Fibroblast of villous mesenchyme (primary cell): ENCODE data around the gene SLC25A12. TPM values are rescaled to one million over a fixed set of nuclear protein-coding genes. Genes with fewer than 3 reads are reported as not detected.

Experiments
- DNase-seq: peaks from one replicate; pipeline ENCODE4 v3.0.0-alpha.2; 2010; ENCODE audit warnings: low read depth
- H3K4me3 ChIP-seq: 2 replicates; pipeline ENCODE4 v1.5.1; 2011; ENCODE audit warnings: low read depth, mild to moderate bottlenecking, low read length
- CTCF ChIP-seq: IDR thresholded peaks from 2 replicates; pipeline ENCODE4 v1.5.1; 2012; ENCODE audit warnings: low read depth, mild to moderate bottlenecking, low read length; ENCODE audit not compliant: insufficient read depth
- total RNA-seq: library from RNA; depleted of rRNA; stranded (reverse); fragments of >200 nt; gene quantifications from 2 replicates; pipeline ENCODE4 v1.2.3, GENCODE V29; 2012

The SLC25A12 gene
- total RNA-seq, 1 donor, result 25.5 TPM

GRCh38 chr2:171807831-171808393 lies 86.1 kb downstream of the SLC25A12 start:
- no peak overlapping the region for H3K4me3 ChIP-seq
- no peak for DNase-seq
- TF ChIP-seq CTCF, result no peak

GRCh38 chr2:171807119-171807518 lies 86.9 kb downstream of the SLC25A12 start:
- H3K4me3 ChIP-seq, result no peak overlapping the region
- no peak for DNase-seq
- no peak for TF ChIP-seq CTCF

- DNase-seq, result no peak
- H3K4me3 ChIP-seq, result no peak overlapping the region
- no peak for TF ChIP-seq CTCF
Observed at GRCh38 chr2:171804456-171804855, 89.6 kb downstream of the SLC25A12 start.

- H3K4me3 ChIP-seq, result no peak overlapping the region
- TF ChIP-seq CTCF, result no peak
- DNase-seq, result no peak
Observed at GRCh38 chr2:171803757-171804156, 90.3 kb downstream of the SLC25A12 start.

- H3K4me3 ChIP-seq, result no peak overlapping the region
- DNase-seq, result no peak
- TF ChIP-seq CTCF, result no peak
Observed at GRCh38 chr2:171800639-171801038, 93.4 kb downstream of the SLC25A12 start.

GRCh38 chr2:171798156-171798820 lies 95.8 kb downstream of the SLC25A12 start:
- no peak overlapping the region for H3K4me3 ChIP-seq
- peak; percentile 34 for DNase-seq
- TF ChIP-seq CTCF, result no peak

GRCh38 chr2:171794918-171795317 lies 99.1 kb downstream of the SLC25A12 start:
- no peak for DNase-seq
- H3K4me3 ChIP-seq, result no peak overlapping the region
- no peak for TF ChIP-seq CTCF
